Mesenchymal stem cell (in vitro differentiated cells and primary cell): ENCODE measurements around the gene HDAC3.

ENCODE experiments used
- DNase-seq: peaks from one replicate; pipeline ENCODE4 v3.0.0-alpha.2; 2013
- H2AFZ ChIP-seq: one replicate; pipeline ENCODE4 v1.6.1; 2013; ENCODE audit warnings: low read depth, mild to moderate bottlenecking, control low read depth, inconsistent platforms, low read length, moderate library complexity
- H2AK5ac ChIP-seq: 2 replicates; pipeline ENCODE4 v1.6.1; 2013; ENCODE audit warnings: low read length, moderate library complexity, mild to moderate bottlenecking, inconsistent platforms; ENCODE audit not compliant: severe bottlenecking
- H2BK120ac ChIP-seq: one replicate; pipeline ENCODE4 v1.6.1; 2013; ENCODE audit warnings: low read depth, mild to moderate bottlenecking, inconsistent platforms, low read length, moderate library complexity
- H2BK12ac ChIP-seq, 2 experiments: one replicate each; pipeline ENCODE4 v1.6.1; 2013; ENCODE audit warnings: inconsistent platforms in 2 of 2, low read length in 2 of 2, mild to moderate bottlenecking in 2 of 2, moderate library complexity in 2 of 2, control low read depth in 1 of 2
- H2BK15ac ChIP-seq: one replicate; pipeline ENCODE4 v1.6.1; 2013; ENCODE audit warnings: mild to moderate bottlenecking, low read depth, inconsistent platforms; ENCODE audit not compliant: poor library complexity, severe bottlenecking
- H2BK5ac ChIP-seq: 2 replicates; pipeline ENCODE4 v1.6.1; 2013; ENCODE audit warnings: low read depth, mild to moderate bottlenecking, low read length, control low read depth, inconsistent platforms; ENCODE audit not compliant: poor library complexity, severe bottlenecking
- H3K14ac ChIP-seq, 2 experiments: one replicate each; pipeline ENCODE4 v1.6.1; 2013; ENCODE audit warnings: inconsistent platforms in 2 of 2, low read length in 2 of 2, control low read depth in 1 of 2, mild to moderate bottlenecking in 1 of 2, moderate library complexity in 1 of 2
- H3K18ac ChIP-seq, 2 experiments: one replicate each; pipeline ENCODE4 v1.6.1; 2013; ENCODE audit warnings: inconsistent platforms in 2 of 2, low read length in 2 of 2, control low read depth in 1 of 2, low read depth in 1 of 2, mild to moderate bottlenecking in 1 of 2
- H3K23ac ChIP-seq, 2 experiments: one replicate each; pipeline ENCODE4 v1.6.1; 2013; ENCODE audit warnings: inconsistent platforms in 2 of 2, low read length in 2 of 2, mild to moderate bottlenecking in 2 of 2, moderate library complexity in 2 of 2, control low read depth in 1 of 2
- H3K27ac ChIP-seq: 2 replicates; pipeline ENCODE4 v1.5.1; 2013; ENCODE audit warnings: mild to moderate bottlenecking, moderate library complexity, low read length, control low read depth, inconsistent platforms; ENCODE audit not compliant: poor library complexity, severe bottlenecking
- H3K27me3 ChIP-seq, 2 experiments: 2 replicates each; pipeline versions ENCODE4 v1.6.1 to v1.7.0; 2013; ENCODE audit warnings: low read length in 2 of 2, mild to moderate bottlenecking in 2 of 2, moderate library complexity in 2 of 2, control low read depth in 1 of 2, inconsistent platforms in 1 of 2; ENCODE audit not compliant: control insufficient read depth in 1 of 2, insufficient read depth in 1 of 2
- H3K36me3 ChIP-seq, 2 experiments: 2 replicates each; pipeline versions ENCODE4 v1.6.1 to v1.7.0; 2013; ENCODE audit warnings: low read length in 2 of 2, control low read depth in 1 of 2, inconsistent platforms in 1 of 2, low read depth in 1 of 2, mild to moderate bottlenecking in 1 of 2; ENCODE audit not compliant: insufficient read depth in 2 of 2, control insufficient read depth in 1 of 2
- H3K4ac ChIP-seq, 2 experiments: one replicate each; pipeline ENCODE4 v1.6.1; 2013; ENCODE audit warnings: inconsistent platforms in 2 of 2, low read length in 2 of 2, mild to moderate bottlenecking in 2 of 2, moderate library complexity in 2 of 2, control low read depth in 1 of 2, low read depth in 1 of 2
- H3K4me1 ChIP-seq: 2 replicates; pipeline ENCODE4 v1.6.1; 2013; ENCODE audit warnings: low read depth, low read length, control low read depth; ENCODE audit not compliant: control insufficient read depth, insufficient read depth
- H3K4me2 ChIP-seq: 2 replicates; pipeline ENCODE4 v1.6.1; 2013; ENCODE audit warnings: low read length, mild to moderate bottlenecking, inconsistent platforms; ENCODE audit not compliant: poor library complexity, severe bottlenecking
- H3K4me3 ChIP-seq, 2 experiments: 2 replicates each; pipeline versions ENCODE4 v1.5.1 to v1.7.0; 2013; ENCODE audit warnings: low read length in 2 of 2, mild to moderate bottlenecking in 2 of 2, control low read depth in 1 of 2, low read depth in 1 of 2; ENCODE audit not compliant: insufficient read depth in 1 of 2
- H3K79me1 ChIP-seq: replicated peaks from 2 replicates; pipeline ENCODE4 v1.6.1; 2013; ENCODE audit warnings: mild to moderate bottlenecking, control low read depth, low read length, inconsistent platforms; ENCODE audit not compliant: poor library complexity, severe bottlenecking
- H3K9ac ChIP-seq: 2 replicates; pipeline ENCODE4 v1.7.0; 2013; ENCODE audit warnings: mild to moderate bottlenecking, low read length, moderate library complexity
- H3K9me3 ChIP-seq: 2 replicates; pipeline ENCODE4 v1.7.0; 2013; ENCODE audit warnings: mild to moderate bottlenecking, low read length; ENCODE audit not compliant: control insufficient read depth
- H4K8ac ChIP-seq: one replicate; pipeline ENCODE4 v1.6.1; 2013; ENCODE audit warnings: inconsistent platforms, mild to moderate bottlenecking, low read length, moderate library complexity
- H4K91ac ChIP-seq: one replicate; pipeline ENCODE4 v1.6.1; 2013; ENCODE audit warnings: mild to moderate bottlenecking, low read length, inconsistent platforms
- WGBS: methylation state at CpG from one replicate; pipeline ENCODE4 v1.1.7; 2013; ENCODE audit warnings: mixed read lengths; 5-methylcytosine and 5-hydroxymethylcytosine counted together

Gene HDAC3

DNA sequence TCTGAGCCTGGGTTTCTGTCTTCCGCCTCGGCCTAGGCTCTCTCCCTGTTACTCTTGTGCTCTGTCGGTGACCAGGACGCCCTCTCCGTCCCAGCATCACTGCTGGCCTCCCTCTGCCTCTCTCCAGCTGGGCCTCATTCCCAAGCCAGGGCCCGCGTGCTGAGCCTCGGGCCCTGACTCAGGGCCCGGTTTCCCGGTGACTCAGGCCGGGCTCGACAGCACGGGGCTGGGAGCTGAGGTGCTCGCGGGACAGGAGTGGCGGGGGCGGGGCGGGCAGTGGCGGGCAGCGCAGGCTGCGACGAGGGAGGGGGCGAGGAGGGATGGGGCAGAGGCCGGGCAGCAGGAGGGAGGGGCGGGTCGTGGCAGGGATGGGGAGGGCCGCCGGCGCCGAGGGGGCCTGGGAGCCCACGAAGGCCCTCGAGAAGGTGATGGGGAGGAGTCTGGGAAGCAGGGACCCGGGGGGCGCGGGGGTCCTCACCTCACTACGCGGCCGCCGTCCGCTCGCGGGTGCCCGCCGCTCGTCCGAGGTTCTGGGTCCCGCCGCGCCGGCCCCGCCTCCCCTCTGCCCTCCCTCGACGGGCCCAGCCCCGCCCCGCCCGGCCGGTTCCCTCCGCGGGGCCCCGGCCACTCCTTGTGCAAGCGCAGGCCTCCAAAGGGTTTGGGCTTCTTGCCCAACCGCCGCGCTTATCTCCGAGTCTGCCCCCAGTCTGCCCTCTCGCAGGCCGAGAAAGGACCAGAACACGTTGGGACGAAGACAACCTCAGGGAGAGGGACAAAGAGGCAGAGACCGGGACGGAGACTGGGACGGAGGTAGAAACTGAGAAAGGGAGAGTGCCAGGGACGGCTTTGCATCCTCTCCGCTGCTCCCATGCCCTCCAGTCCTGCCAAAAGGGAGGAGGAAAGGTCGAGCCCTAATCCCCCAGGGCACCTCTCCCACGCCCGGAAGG lies 45.3 kb upstream of the HDAC3 start, which contains the start of gene ARAP3:
Gene ARAP3 (minus strand): TSS at position 536 of the 947 bp plus-strand sequence. CDS start 1,744 bp downstream, outside the sequence.
- Histone ChIP-seq H3K14ac (peak within 1 kb of the TSS in 1 of 2 experiments; percentile 86), H2BK120ac (peak within 1 kb of the TSS; percentile 82), H3K4me2 (peak within 1 kb of the TSS; percentile 84), H3K4me3 (peak within 1 kb of the TSS; percentile 54 to 78), H3K27ac (peak within 1 kb of the TSS; percentile 13), H3K18ac (peak within 1 kb of the TSS; percentile 66 to 69), H3K9me3 (no peaks in the 10 kb centered on the region), H3K4me1 (peaks cover 29% of the 10 kb centered on the region), H2AK5ac (peak within 1 kb of the TSS; percentile 23), H3K36me3 (peaks cover 18 to 21% of the 10 kb centered on the region in 2 experiments), H4K91ac (peak within 1 kb of the TSS; percentile 90), H3K4ac (peak within 1 kb of the TSS; percentile 39 to 94), H2BK5ac (no peak within 1 kb of the TSS), H3K79me1 (peaks cover 17% of the 10 kb centered on the region), H3K23ac (peak within 1 kb of the TSS in 1 of 2 experiments; percentile 53), H2AFZ (peak within 1 kb of the TSS; percentile 57), H4K8ac (peak within 1 kb of the TSS; percentile 98), H3K9ac (peak within 1 kb of the TSS; percentile 94), H2BK15ac (peak within 1 kb of the TSS; percentile 92), H3K27me3 (no peaks in the 10 kb centered on the region), H2BK12ac (peak within 1 kb of the TSS; percentile 85 to 96)
- 1% methylated on average over 61 of the region's 77 CpGs for WGBS
- DNase-seq: peak; percentile 91

DNA sequence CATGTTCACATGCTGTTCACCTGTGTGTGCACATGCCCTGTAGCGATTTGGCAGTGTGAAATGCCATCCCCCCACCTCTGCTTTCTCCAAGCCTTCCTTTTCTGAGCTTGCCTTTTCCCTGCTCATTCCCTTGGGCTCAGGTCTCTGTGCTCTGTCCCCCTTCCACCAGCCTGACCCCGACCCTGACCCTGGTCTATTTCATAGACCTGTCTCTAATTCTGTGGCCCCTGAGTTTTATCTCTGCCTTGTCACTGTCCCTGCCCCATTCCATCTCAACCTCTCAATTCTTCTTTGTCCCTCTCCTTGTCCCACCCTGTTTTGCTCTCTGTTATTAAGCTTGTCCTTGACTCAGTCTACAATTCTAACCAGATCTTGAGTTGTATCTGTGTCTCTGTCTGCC lies 44.6 kb upstream of the HDAC3 start:
- peak overlapping the region; percentile 54 to 78 for H3K4me3 ChIP-seq
- H3K79me1 ChIP-seq: peaks cover 17% of the 10 kb centered on the region
- H3K4ac ChIP-seq: peak overlapping the region; percentile 29 to 62
- no peak overlapping the region for H2BK120ac ChIP-seq
- H2AFZ ChIP-seq: peak overlapping the region; percentile 6
- H3K18ac ChIP-seq: peak overlapping the region; percentile 60 to 69
- WGBS: 42% methylated on average over 2 of the region's 2 CpGs
- H2BK5ac ChIP-seq: no peak overlapping the region
- peak overlapping the region; percentile 85 to 96 for H2BK12ac ChIP-seq
- H2BK15ac ChIP-seq: peak overlapping the region; percentile 92
- H3K4me2 ChIP-seq: peak overlapping the region; percentile 84
- peak overlapping the region; percentile 23 for H2AK5ac ChIP-seq
- no peaks in the 10 kb centered on the region for H3K27me3 ChIP-seq
- H3K27ac ChIP-seq: peak overlapping the region; percentile 13
- H3K9ac ChIP-seq: peak overlapping the region; percentile 94
- peaks cover 29% of the 10 kb centered on the region for H3K4me1 ChIP-seq
- H3K36me3 ChIP-seq: peaks cover 18 to 21% of the 10 kb centered on the region in 2 experiments
- H3K9me3 ChIP-seq: no peaks in the 10 kb centered on the region
- no peak for DNase-seq
- peak overlapping the region; percentile 90 for H4K91ac ChIP-seq
- peak overlapping the region in 1 of 2 experiments; percentile 86 for H3K14ac ChIP-seq
- peak overlapping the region; percentile 39 for H4K8ac ChIP-seq
- peak overlapping the region in 1 of 2 experiments; percentile 53 for H3K23ac ChIP-seq

DNA sequence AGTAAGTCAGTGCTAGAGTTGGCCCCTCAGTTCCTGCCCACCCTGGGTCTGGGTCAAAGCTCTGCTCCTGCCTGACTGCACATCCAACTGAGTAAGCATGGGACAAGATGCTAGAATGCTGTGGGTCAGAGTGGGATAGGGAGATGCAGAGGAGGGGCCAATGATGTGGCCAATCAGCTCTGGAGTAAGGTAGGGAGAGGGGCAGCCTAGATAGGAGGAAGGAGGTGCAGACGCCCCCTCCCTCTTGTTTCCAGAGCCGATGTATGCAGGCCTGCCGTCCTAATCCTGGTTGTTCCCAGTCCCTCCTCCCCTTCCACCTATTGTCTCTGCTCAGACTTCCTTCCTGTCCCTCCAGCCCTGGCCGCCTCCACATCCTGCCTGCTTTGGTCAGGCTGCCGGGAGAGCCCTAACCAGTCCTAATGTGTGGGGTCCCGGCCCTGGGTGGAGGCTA lies 44.1 kb upstream of the HDAC3 start:
- peaks cover 29% of the 10 kb centered on the region for H3K4me1 ChIP-seq
- peak overlapping the region; percentile 60 to 69 for H3K18ac ChIP-seq
- H3K36me3 ChIP-seq: peaks cover 18 to 21% of the 10 kb centered on the region in 2 experiments
- H2BK5ac ChIP-seq: no peak overlapping the region
- peak overlapping the region in 1 of 2 experiments; percentile 78 for H3K4me3 ChIP-seq
- H4K8ac ChIP-seq: peak overlapping the region; percentile 39
- H3K14ac ChIP-seq: peak overlapping the region in 1 of 2 experiments; percentile 69
- H2BK15ac ChIP-seq: no peak overlapping the region
- peaks cover 17% of the 10 kb centered on the region for H3K79me1 ChIP-seq
- peak overlapping the region; percentile 3 for H4K91ac ChIP-seq
- H2AFZ ChIP-seq: peak overlapping the region; percentile 15
- H3K4ac ChIP-seq: peak overlapping the region; percentile 5 to 62
- DNase-seq: peak; percentile 36
- no peak overlapping the region for H2BK120ac ChIP-seq
- whole genome bisulfite sequencing: 5% methylated on average over 6 of the region's 6 CpGs
- H3K23ac ChIP-seq: peak overlapping the region in 1 of 2 experiments; percentile 11
- no peak overlapping the region for H2AK5ac ChIP-seq
- H3K27ac ChIP-seq: no peak overlapping the region
- no peaks in the 10 kb centered on the region for H3K27me3 ChIP-seq
- peak overlapping the region; percentile 94 for H3K9ac ChIP-seq
- no peaks in the 10 kb centered on the region for H3K9me3 ChIP-seq
- H2BK12ac ChIP-seq: peak overlapping the region; percentile 20 to 96
- H3K4me2 ChIP-seq: peak overlapping the region; percentile 84

DNA sequence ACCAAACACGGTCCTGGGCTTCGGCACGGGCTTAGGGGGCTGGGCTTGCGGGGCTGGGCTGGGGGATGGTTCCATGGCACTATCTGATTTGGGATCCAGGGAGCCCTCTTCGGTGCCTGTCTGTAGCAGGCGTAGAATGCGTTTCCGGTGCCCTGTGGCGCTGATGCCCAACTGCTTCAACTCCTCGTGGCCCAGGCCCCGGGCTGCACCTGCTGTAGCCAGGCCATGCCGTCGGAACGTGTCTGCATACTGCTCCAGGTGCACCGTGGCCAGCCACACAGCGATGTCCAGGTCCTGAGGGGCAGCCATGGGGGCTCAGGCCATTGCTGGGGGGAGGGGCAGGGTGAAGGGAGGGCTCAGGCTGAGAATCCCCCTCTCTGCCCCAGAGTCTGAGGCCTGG lies 43.5 kb upstream of the HDAC3 start:
- Histone ChIP-seq H3K79me1 (peaks cover 17% of the 10 kb centered on the region), H2BK120ac (no peak overlapping the region), H3K4me2 (no peak overlapping the region), H4K8ac (no peak overlapping the region), H3K4me1 (peaks cover 29% of the 10 kb centered on the region), H3K27me3 (no peaks in the 10 kb centered on the region), H2BK5ac (no peak overlapping the region), H3K9me3 (no peaks in the 10 kb centered on the region), H2AK5ac (no peak overlapping the region), H2BK12ac (peak overlapping the region; percentile 20 to 45), H3K18ac (no peak overlapping the region), H3K36me3 (peaks cover 18 to 21% of the 10 kb centered on the region in 2 experiments), H2AFZ (no peak overlapping the region), H3K23ac (peak overlapping the region in 1 of 2 experiments; percentile 36), H3K4me3 (no peak overlapping the region), H2BK15ac (no peak overlapping the region), H3K27ac (no peak overlapping the region), H3K14ac (peak overlapping the region in 1 of 2 experiments; percentile 31), H3K9ac (no peak overlapping the region), H3K4ac (peak overlapping the region in 1 of 2 experiments; percentile 5), H4K91ac (no peak overlapping the region)
- 97% methylated on average over 16 of the region's 16 CpGs for WGBS
- no peak for DNase-seq
